Fibroblast of lung (primary cell): ENCODE measurements around the gene VGLL3. TPM values are rescaled to one million over a fixed set of nuclear protein-coding genes. Genes with fewer than 3 reads are reported as not detected.

Source experiments
- DNase-seq, 2 donors: peaks; one replicate each; pipeline versions ENCODE4 v3.0.0 to v3.0.0-alpha.2; 2010; ENCODE audit warnings: low read depth in 2 of 2
- H2AFZ ChIP-seq: 2 replicates; pipeline ENCODE4 v1.5.1; 2012; ENCODE audit warnings: low read length, control low read depth, inconsistent platforms
- H3K27ac ChIP-seq: 2 replicates; pipeline ENCODE4 v1.5.1; 2011; ENCODE audit warnings: low read length, control low read depth; ENCODE audit not compliant: insufficient read depth
- H3K27me3 ChIP-seq: 2 replicates; pipeline ENCODE4 v1.5.1; 2011; ENCODE audit warnings: mild to moderate bottlenecking, low read length; ENCODE audit not compliant: control insufficient read depth, insufficient read depth
- H3K36me3 ChIP-seq: 2 replicates; pipeline ENCODE4 v1.5.1; 2011; ENCODE audit warnings: low read length; ENCODE audit not compliant: control insufficient read depth, insufficient read depth
- H3K4me1 ChIP-seq: 2 replicates; pipeline ENCODE4 v1.5.1; 2011; ENCODE audit warnings: low read length; ENCODE audit not compliant: control insufficient read depth, insufficient read depth; ENCODE audit errors: extremely low read depth
- H3K4me2 ChIP-seq: 2 replicates; pipeline ENCODE4 v1.5.1; 2011; ENCODE audit warnings: low read length, control low read depth; ENCODE audit not compliant: insufficient read depth; ENCODE audit errors: extremely low read depth
- H3K4me3 ChIP-seq, 4 experiments: fragments of 200-600 bp in 1 of 4; sonication (generic) in 1 of 4; replicated peaks in 1 of 4; 2 replicates each; pipeline ENCODE4 v1.5.1; 2011 to 2016; ENCODE audit warnings: low read length in 4 of 4, low read depth in 3 of 4, mild to moderate bottlenecking in 3 of 4, control low read depth in 2 of 4, inconsistent platforms in 1 of 4, mixed read lengths in 1 of 4; ENCODE audit not compliant: insufficient read depth in 1 of 4; ENCODE audit errors: control extremely low read depth in 1 of 4
- H3K79me2 ChIP-seq: 2 replicates; pipeline ENCODE4 v1.5.1; 2012; ENCODE audit warnings: mild to moderate bottlenecking, low read length, inconsistent platforms; ENCODE audit not compliant: control insufficient read depth, insufficient read depth
- H3K9ac ChIP-seq: 2 replicates; pipeline ENCODE4 v1.5.1; 2011; ENCODE audit warnings: mild to moderate bottlenecking, low read length, control low read depth; ENCODE audit not compliant: insufficient read depth
- H3K9me3 ChIP-seq: 2 replicates; pipeline ENCODE4 v1.5.1; 2012; ENCODE audit warnings: low read depth, low read length; ENCODE audit not compliant: control insufficient read depth, insufficient read depth
- H4K20me1 ChIP-seq: 2 replicates; pipeline ENCODE4 v1.5.1; 2011; ENCODE audit warnings: low read length; ENCODE audit not compliant: control insufficient read depth, insufficient read depth; ENCODE audit errors: extremely low read depth
- CTCF ChIP-seq, 2 donors: IDR thresholded peaks in 1 of 2; conservative IDR thresholded peaks in 1 of 2; 1 replicate in 1 of 2; 2 replicates in 1 of 2; pipeline ENCODE4 v1.5.1; 2011 to 2012; ENCODE audit warnings: low read length in 2 of 2, control low read depth in 1 of 2, inconsistent platforms in 1 of 2, low read depth in 1 of 2, mild to moderate bottlenecking in 1 of 2
- EZH2 ChIP-seq: IDR thresholded peaks from 2 replicates; pipeline ENCODE4 v1.5.1; 2012; ENCODE audit warnings: low read length, control low read depth, mild to moderate bottlenecking; ENCODE audit errors: missing control alignments
- polyA minus RNA-seq: library from RNA; depleted of rRNA, polyadenylated mRNA; stranded (reverse); fragments of >200 nt; gene quantifications from 2 replicates; pipeline ENCODE4 v1.2.3, GENCODE V29; 2011; ENCODE audit warnings: low replicate concordance
- polyA plus RNA-seq, 2 donors: library from polyadenylated mRNA; depleted of rRNA in 1 of 2; stranded (reverse) in 1 of 2; unstranded in 1 of 2; fragments of >200 nt; gene quantifications; 2 replicates each; pipeline ENCODE4 v1.2.1, GENCODE V29; 2011 to 2012; ENCODE audit warnings: missing spikeins in 1 of 2
- total RNA-seq: library from RNA; depleted of rRNA; stranded (reverse); fragments of >200 nt; gene quantifications from 2 replicates; pipeline ENCODE4 v1.2.1, GENCODE V29; 2014

VGLL3 gene
- total RNA-seq (41.1 and 53.7 TPM in 2 replicates), polyA plus RNA-seq (41.8 and 222 TPM in 2 replicates), polyA minus RNA-seq (434 and 1,829 TPM in 2 replicates)
- polyA plus RNA-seq (2012) = 20.8 and 139 TPM in 2 replicates

GRCh38 chr3:86990734-86991481, at the start of gene VGLL3:
Gene VGLL3 (minus strand): TSS chr3:86991149. CDS start chr3:86990743, 406 bp downstream.
- no peaks in the 10 kb centered on the region for H3K36me3 ChIP-seq
- peaks cover 13% of the 10 kb centered on the region for H3K4me1 ChIP-seq
- peak within 1 kb of the TSS; percentile 67 to 97 (median 85) for H3K4me3 ChIP-seq
- H3K9me3 ChIP-seq = no peaks in the 10 kb centered on the region
- DNase-seq = peak; percentile 90
- peaks cover 51% of the 10 kb centered on the region for H3K79me2 ChIP-seq
- H3K4me2 ChIP-seq = peak within 1 kb of the TSS; percentile 79
- H2AFZ ChIP-seq = peak within 1 kb of the TSS; percentile 79
- H4K20me1 ChIP-seq = no peaks in the 10 kb centered on the region
- H3K27me3 ChIP-seq = no peaks in the 10 kb centered on the region
- H3K9ac ChIP-seq = peak within 1 kb of the TSS; percentile 91
- H3K27ac ChIP-seq = peak within 1 kb of the TSS; percentile 87
- peak; percentile 35 to 37 for TF ChIP-seq CTCF (conservative IDR thresholded peaks at IDR 0.05 in 1 of 2, IDR thresholded peaks at IDR 0.05 in 1 of 2; ENCODE audit: low read depth in 1 of 2, low read length in 2 of 2)
- TF ChIP-seq EZH2 = no peak

- DNase-seq = no peak
- no peaks in the 10 kb centered on the region for H3K36me3 ChIP-seq
- no peak overlapping the region for H3K4me2 ChIP-seq
- no peak overlapping the region for H3K4me3 ChIP-seq
- H3K9ac ChIP-seq = no peak overlapping the region
- no peak overlapping the region for H2AFZ ChIP-seq
- no peaks in the 10 kb centered on the region for H3K4me1 ChIP-seq
- H3K27ac ChIP-seq = no peak overlapping the region
- no peaks in the 10 kb centered on the region for H4K20me1 ChIP-seq
- TF ChIP-seq EZH2 = no peak
- no peak for TF ChIP-seq CTCF (conservative IDR thresholded peaks at IDR 0.05 in 1 of 2, IDR thresholded peaks at IDR 0.05 in 1 of 2; ENCODE audit: low read depth in 1 of 2, low read length in 2 of 2)
- H3K9me3 ChIP-seq = no peaks in the 10 kb centered on the region
- H3K27me3 ChIP-seq = no peaks in the 10 kb centered on the region
- no peaks in the 10 kb centered on the region for H3K79me2 ChIP-seq
Measured at GRCh38 chr3:87037652-87038051, 46.7 kb upstream of the VGLL3 start.

GRCh38 chr3:87036671-87037070, 45.7 kb upstream of the VGLL3 start:
- TF ChIP-seq EZH2 (no peak), CTCF (conservative IDR thresholded peaks at IDR 0.05 in 1 of 2, IDR thresholded peaks at IDR 0.05 in 1 of 2; ENCODE audit: low read depth in 1 of 2, low read length in 2 of 2) (no peak)
- Histone ChIP-seq H3K4me2 (no peak overlapping the region), H3K27me3 (no peaks in the 10 kb centered on the region), H3K4me3 (no peak overlapping the region), H3K79me2 (no peaks in the 10 kb centered on the region), H3K4me1 (no peaks in the 10 kb centered on the region), H3K36me3 (no peaks in the 10 kb centered on the region), H3K27ac (no peak overlapping the region), H3K9ac (no peak overlapping the region), H4K20me1 (no peaks in the 10 kb centered on the region), H2AFZ (no peak overlapping the region), H3K9me3 (no peaks in the 10 kb centered on the region)
- no peak for DNase-seq
